ENCODE results near the gene TMEM61.
"Not testable (repeated sequence)": the region's sequence is repeated elsewhere in the genome, so short reads cannot be mapped to it uniquely, and the experiment has no call there.

Gene TMEM61

GRCh38 chr1:55010194-55010886 lies 29.9 kb downstream of the TMEM61 start:
- no peak for TF ChIP-seq POLR2A (IDR thresholded peaks at IDR 0.05; ENCODE audit: low read depth, low read length)
- no peak for TF ChIP-seq POLR2AphosphoS5 (IDR thresholded peaks at IDR 0.05; ENCODE audit: low read depth, low read length)
- TF ChIP-seq TAF1 (IDR thresholded peaks at IDR 0.05; ENCODE audit: borderline replicate concordance, low read depth, low read length) = no peak
- FAIRE-seq (no peak), DNase-seq (ENCODE audit: insufficient read length) (no peak)

- TF ChIP-seq POLR2AphosphoS5 (IDR thresholded peaks at IDR 0.05; ENCODE audit: low read depth, low read length) (no peak), POLR2A (IDR thresholded peaks at IDR 0.05; ENCODE audit: low read depth, low read length) (no peak), TAF1 (IDR thresholded peaks at IDR 0.05; ENCODE audit: borderline replicate concordance, low read depth, low read length) (no peak)
- FAIRE-seq (no peak), DNase-seq (ENCODE audit: insufficient read length) (no peak)
These were observed 30.4 kb downstream of the TMEM61 start for GRCh38 chr1:55010887-55011217.

GRCh38 chr1:55012661-55013060 lies 32.2 kb downstream of the TMEM61 start:
- TF ChIP-seq POLR2A (IDR thresholded peaks at IDR 0.05; ENCODE audit: low read depth, low read length) = no peak
- no peak for TF ChIP-seq TAF1 (IDR thresholded peaks at IDR 0.05; ENCODE audit: borderline replicate concordance, low read depth, low read length)
- no peak for TF ChIP-seq POLR2AphosphoS5 (IDR thresholded peaks at IDR 0.05; ENCODE audit: low read depth, low read length)
- FAIRE-seq = no peak
- DNase-seq (ENCODE audit: insufficient read length) = no peak

GRCh38 chr1:55015123-55015522 lies 34.7 kb downstream of the TMEM61 start:
- FAIRE-seq = no peak
- no peak for TF ChIP-seq POLR2A (IDR thresholded peaks at IDR 0.05; ENCODE audit: low read depth, low read length)
- TF ChIP-seq TAF1 (IDR thresholded peaks at IDR 0.05; ENCODE audit: borderline replicate concordance, low read depth, low read length) = no peak
- TF ChIP-seq POLR2AphosphoS5 (IDR thresholded peaks at IDR 0.05; ENCODE audit: low read depth, low read length) = no peak
- no peak for DNase-seq (ENCODE audit: insufficient read length)

GRCh38 chr1:55015731-55016620 lies 35.5 kb downstream of the TMEM61 start:
- FAIRE-seq (no peak), DNase-seq (ENCODE audit: insufficient read length) (no peak)
- TF ChIP-seq POLR2AphosphoS5 (IDR thresholded peaks at IDR 0.05; ENCODE audit: low read depth, low read length) = no peak
- no peak for TF ChIP-seq TAF1 (IDR thresholded peaks at IDR 0.05; ENCODE audit: borderline replicate concordance, low read depth, low read length)
- no peak for TF ChIP-seq POLR2A (IDR thresholded peaks at IDR 0.05; ENCODE audit: low read depth, low read length)

GRCh38 chr1:55018395-55018794 lies 38.0 kb downstream of the TMEM61 start:
- FAIRE-seq (no peak), DNase-seq (ENCODE audit: insufficient read length) (no peak)
- no peak for TF ChIP-seq POLR2A (IDR thresholded peaks at IDR 0.05; ENCODE audit: low read depth, low read length)
- TF ChIP-seq POLR2AphosphoS5 (IDR thresholded peaks at IDR 0.05; ENCODE audit: low read depth, low read length) = no peak
- TF ChIP-seq TAF1 (IDR thresholded peaks at IDR 0.05; ENCODE audit: borderline replicate concordance, low read depth, low read length) = no peak

- TF ChIP-seq POLR2A (IDR thresholded peaks at IDR 0.05; ENCODE audit: low read depth, low read length) = no peak
- TF ChIP-seq TAF1 (IDR thresholded peaks at IDR 0.05; ENCODE audit: borderline replicate concordance, low read depth, low read length) = no peak
- no peak for TF ChIP-seq POLR2AphosphoS5 (IDR thresholded peaks at IDR 0.05; ENCODE audit: low read depth, low read length)
- DNase-seq (ENCODE audit: insufficient read length) = peak; percentile 78
- FAIRE-seq = peak; percentile 87
These were observed 41.6 kb downstream of the TMEM61 start for GRCh38 chr1:55021942-55022546.

GRCh38 chr1:55024163-55024562 lies 43.7 kb downstream of the TMEM61 start:
- DNase-seq (ENCODE audit: insufficient read length); FAIRE-seq: not testable (repeated sequence)

- DNase-seq (ENCODE audit: insufficient read length); FAIRE-seq: not testable (repeated sequence)
These were observed 46.3 kb downstream of the TMEM61 start for GRCh38 chr1:55026682-55027081.

GRCh38 chr1:55031098-55031497 lies 50.7 kb downstream of the TMEM61 start:
- FAIRE-seq; DNase-seq (ENCODE audit: insufficient read length): not testable (repeated sequence)

GRCh38 chr1:55033265-55033614 lies 52.8 kb downstream of the TMEM61 start:
- DNase-seq (ENCODE audit: insufficient read length) (no peak), FAIRE-seq (no peak)
- no peak for TF ChIP-seq TAF1 (IDR thresholded peaks at IDR 0.05; ENCODE audit: borderline replicate concordance, low read depth, low read length)
- TF ChIP-seq POLR2AphosphoS5 (IDR thresholded peaks at IDR 0.05; ENCODE audit: low read depth, low read length) = no peak
- no peak for TF ChIP-seq POLR2A (IDR thresholded peaks at IDR 0.05; ENCODE audit: low read depth, low read length)

GRCh38 chr1:55034476-55035133 lies 54.2 kb downstream of the TMEM61 start:
- DNase-seq (ENCODE audit: insufficient read length) = no peak
- no peak for TF ChIP-seq TAF1 (IDR thresholded peaks at IDR 0.05; ENCODE audit: borderline replicate concordance, low read depth, low read length)
- no peak for TF ChIP-seq POLR2AphosphoS5 (IDR thresholded peaks at IDR 0.05; ENCODE audit: low read depth, low read length)
- TF ChIP-seq POLR2A (IDR thresholded peaks at IDR 0.05; ENCODE audit: low read depth, low read length) = no peak

More at GRCh38 chr1:55034476-55035133, 54.2 kb downstream of the TMEM61 start:
- no peak for FAIRE-seq

Data from GM12892 (cell line).